HG02642 (cell line): ENCODE results near the gene CSF3.
"Not testable (repeated sequence)": the region's sequence is repeated elsewhere in the genome, so short reads cannot be mapped to it uniquely, and the experiment has no call there.

ENCODE experiments used
- ATAC-seq: cut with Tn5 transposase; IDR thresholded peaks from one replicate; pipeline ENCODE4 v1.9.1; 2021; ENCODE audit warnings: mild to moderate bottlenecking; ENCODE audit not compliant: unreplicated experiment, poor library complexity

CSF3 gene

DNA sequence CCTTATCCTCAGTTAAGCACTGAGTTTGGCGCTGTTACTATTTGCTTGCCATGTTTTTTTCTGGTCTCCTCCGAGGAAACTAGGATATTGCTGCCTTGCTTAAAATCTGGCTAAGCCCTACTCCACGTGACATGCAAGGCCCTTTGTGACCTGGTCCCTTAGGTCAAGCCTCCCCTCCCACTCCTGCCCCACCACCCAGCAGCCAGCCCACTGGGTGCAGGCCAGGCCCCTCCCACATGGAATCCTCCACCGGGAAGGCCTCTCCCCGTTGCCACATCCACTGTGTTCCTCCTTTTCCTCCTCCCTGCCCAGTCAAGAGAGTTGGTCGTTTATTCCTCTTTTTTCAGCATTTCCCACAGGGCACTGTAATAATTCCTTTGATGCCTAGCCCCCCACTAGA lies 18.4 kb upstream of the CSF3 start:
- no peak for ATAC-seq

DNA sequence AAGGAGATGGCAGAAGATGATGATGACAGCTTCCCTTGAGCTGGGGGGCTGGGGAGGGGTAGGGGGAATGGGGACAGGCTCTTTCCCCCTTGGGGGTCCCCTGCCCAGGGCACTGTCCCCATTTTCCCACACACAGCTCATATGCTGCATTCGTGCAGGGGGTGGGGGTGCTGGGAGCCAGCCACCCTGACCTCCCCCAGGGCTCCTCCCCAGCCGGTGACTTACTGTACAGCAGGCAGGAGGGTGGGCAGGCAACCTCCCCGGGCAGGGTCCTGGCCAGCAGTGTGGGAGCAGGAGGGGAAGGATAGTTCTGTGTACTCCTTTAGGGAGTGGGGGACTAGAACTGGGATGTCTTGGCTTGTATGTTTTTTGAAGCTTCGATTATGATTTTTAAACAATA lies 17.7 kb upstream of the CSF3 start:
- ATAC-seq: no peak

DNA sequence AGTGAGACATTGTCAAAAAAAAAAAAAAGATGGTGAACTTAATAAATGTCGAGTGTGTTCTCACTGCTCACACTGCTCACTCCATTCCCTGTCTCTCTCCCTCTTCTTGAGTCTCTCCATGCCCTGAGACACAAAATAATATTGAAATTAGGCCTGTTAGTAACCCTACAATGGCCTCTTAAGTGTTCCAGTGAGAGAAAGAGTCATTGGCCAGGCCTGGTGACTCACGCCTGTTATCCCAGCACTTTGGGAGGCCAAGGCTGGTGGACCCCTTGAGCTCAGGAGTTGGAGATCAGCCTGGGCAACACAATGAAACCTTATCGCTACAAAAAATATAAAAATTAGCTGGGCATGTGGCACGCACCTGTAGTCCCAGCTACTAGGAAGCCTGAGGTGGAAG lies 16.2 kb upstream of the CSF3 start:
- ATAC-seq: no peak

DNA sequence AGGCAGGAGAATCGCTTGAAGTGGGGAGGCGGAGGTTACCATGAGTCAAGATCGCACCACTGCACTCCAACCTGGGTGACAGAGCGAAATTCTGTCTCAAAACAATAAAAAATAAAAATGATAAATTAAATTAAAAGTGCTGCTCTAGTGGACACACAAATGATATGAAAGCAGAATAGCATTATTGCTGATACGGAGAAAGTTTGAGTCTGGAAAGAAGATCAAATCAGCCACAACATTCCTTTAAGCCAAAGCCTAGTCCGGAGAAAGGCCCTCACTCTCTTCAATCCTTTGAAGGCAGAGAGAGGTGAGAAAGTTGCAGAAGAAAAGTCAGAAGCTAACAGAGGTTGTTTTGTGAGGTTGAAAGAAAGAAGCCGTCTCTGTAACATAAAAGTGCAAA lies 15.1 kb upstream of the CSF3 start:
- ATAC-seq: no peak

DNA sequence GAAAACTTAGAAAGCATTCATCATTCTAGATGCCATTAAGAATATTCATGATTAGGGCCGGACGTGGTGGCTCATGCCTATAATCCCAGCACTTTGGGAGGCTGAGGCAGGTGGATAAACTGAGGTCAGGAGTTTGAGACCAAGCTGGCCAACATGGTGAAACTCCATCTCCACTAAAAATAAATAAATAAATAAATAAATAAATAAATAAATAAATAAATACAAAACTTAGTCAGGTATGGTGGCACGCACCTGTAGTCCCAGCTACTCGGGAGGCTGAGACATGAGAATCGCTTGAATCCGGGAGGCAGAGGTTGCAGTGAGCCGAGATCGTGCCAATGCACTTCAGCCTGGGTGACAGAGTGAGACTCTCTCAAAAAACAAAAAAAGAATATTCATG lies 13.9 kb upstream of the CSF3 start:
- not testable (repeated sequence) for ATAC-seq

DNA sequence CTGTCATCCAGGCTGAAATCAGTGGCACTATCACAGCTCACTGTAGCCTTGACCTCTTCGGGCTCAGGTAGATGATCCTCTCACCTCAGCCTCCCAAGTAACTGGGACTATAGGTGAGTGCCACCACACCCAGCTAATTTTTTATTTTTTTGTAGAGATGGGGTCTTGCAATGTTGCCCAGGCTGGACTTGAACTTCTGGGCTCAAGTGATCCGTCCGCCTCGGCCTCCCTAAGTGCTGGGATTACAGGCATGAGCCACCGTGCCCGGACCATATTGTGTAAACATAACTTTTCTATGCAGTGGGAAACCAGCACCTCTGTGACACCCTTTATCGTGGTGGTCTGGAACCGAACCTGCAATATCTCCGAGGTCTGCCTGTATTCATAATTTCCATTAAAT lies 11.2 kb upstream of the CSF3 start:
- ATAC-seq: no peak

DNA sequence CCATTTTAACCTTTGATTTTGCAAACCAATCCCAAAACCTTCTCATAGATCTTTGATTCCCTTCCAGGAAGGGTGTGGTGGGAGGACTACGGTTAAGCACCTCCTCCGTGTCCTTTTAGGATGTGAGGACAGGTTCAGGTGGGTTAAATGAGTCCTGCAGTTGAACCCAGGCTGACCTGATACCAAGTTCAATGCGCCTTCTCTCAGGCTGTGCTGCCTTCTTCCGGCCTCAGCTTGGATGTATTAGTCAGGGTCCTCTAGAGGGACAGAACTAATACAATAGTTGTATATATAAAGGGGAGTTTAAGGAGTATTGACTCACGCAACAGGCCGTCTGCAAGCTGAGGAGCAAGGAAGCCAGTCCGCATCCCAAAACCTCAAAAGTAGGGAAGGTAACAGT lies 10.5 kb upstream of the CSF3 start:
- ATAC-seq: no peak

DNA sequence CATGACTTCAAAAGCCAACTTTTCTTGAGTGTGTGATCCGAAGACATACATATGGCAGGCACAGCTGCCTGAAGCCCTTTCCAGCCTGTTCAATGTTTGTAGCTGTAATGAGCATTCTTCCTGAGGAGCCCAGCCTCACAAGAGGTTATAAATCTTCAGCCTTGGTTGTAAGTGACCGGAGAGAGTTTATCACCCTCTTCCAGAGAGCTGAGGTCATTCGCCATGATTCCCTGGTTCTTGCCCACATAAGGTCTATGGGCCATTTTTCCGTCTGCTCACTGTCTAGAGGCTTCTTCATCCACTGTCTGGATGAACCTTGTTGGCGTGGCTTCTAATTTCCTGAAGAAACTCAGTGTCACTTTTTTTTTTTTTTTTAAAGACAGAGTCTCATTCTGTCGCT lies 9.7 kb upstream of the CSF3 start:
- no peak for ATAC-seq

DNA sequence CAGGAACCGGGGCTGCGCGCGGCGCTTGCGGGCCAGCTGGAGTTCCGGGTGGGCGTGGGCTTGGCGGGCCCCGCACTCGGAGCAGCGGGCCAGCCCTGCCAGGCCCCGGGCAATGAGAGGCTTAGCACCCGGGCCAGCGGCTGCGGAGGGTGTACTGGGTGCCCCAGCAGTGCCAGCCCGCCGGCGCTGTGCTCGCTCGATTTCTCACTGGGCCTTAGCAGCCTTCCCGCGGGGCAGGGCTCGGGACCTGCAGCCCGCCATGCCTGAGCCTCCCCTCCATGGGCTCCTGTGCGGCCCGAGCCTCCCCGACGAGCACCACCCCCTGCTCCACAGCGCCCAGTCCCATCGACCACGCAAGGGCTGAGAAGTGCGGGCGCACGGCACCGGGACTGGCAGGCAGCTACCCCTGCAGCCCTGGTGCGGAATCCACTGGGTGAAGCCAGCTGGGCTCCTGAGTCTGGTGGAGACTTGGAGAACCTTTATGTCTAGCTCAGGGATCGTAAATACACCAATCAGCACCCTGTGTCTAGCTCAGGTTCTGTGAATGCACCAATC lies 4.2 kb upstream of the CSF3 start:
- not testable (repeated sequence) for ATAC-seq

DNA sequence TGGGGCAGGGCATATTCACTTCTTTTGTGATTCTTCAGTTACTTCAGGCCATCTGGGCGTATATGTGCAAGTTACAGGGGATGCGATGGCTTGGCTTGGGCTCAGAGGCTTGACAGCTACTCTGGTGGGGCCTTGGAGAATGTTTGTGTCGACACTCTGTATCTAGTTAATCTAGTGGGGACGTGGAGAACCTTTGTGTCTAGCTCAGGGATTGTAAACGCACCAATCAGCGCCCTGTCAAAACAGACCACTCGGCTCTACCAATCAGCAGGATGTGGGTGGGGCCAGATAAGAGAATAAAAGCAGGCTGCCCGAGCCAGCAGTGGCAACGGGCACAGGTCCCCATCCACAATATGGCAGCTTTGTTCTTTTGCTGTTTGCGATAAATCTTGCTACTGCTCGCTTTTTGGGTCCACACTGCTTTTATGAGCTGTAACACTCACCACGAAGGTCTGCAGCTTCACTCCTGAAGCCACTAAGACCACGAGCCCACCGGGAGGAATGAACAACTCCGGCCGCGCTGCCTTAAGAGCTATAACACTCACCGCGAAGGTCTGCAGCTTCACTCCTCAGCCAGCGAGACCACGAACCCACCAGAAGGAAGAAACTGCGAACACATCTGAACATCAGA lies 3.1 kb upstream of the CSF3 start:
- ATAC-seq: not testable (repeated sequence)

DNA sequence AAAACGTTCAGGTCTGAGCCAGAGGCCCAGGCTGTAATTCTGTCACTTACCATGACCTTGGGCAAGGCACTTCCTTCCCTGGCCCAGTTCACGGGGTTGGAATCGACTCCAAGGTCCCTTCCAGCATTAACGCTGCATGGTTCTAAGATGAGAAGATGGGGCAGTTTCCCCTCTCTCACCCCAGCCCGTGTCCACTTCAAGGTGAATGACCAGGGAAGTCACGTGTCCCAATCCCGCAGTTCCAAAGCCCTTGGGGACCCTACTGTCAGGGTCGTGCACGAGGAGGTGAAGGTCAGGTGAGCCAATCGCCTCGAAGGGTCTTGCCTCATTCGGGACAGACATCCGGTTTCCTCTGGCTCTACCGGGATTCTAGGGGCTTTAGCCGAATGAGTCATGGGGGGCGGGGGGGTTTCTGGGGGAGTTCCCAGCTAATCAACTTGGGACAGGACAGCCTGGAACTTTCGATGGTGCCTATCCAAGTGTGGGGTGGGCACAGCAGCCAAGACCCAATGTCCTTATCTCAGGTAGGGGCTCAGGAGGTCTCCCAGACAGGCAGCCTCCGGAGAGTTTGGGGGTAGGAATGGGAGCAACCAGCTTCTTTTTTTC lies 762 bp upstream of the CSF3 start:
- no peak for ATAC-seq

DNA sequence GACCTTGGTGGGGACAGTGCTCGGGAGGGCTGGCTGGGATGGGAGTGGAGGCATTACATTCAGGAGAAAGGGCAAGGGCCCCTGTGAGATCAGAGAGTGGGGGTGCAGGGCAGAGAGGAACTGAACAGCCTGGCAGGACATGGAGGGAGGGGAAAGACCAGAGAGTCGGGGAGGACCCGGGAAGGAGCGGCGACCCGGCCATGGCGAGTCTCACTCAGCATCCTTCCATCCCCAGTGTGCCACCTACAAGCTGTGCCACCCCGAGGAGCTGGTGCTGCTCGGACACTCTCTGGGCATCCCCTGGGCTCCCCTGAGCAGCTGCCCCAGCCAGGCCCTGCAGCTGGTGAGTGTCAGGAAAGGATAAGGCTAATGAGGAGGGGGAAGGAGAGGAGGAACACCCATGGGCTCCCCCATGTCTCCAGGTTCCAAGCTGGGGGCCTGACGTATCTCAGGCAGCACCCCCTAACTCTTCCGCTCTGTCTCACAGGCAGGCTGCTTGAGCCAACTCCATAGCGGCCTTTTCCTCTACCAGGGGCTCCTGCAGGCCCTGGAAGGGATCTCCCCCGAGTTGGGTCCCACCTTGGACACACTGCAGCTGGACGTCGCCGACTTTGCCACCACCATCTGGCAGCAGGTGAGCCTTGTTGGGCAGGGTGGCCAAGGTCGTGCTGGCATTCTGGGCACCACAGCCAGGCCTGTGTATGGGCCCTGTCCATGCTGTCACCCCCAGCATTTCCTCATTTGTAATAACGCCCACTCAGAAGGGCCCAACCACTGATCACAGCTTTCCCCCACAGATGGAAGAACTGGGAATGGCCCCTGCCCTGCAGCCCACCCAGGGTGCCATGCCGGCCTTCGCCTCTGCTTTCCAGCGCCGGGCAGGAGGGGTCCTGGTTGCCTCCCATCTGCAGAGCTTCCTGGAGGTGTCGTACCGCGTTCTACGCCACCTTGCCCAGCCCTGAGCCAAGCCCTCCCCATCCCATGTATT lies 1.1 kb downstream of the CSF3 start:
- ATAC-seq: no peak

DNA sequence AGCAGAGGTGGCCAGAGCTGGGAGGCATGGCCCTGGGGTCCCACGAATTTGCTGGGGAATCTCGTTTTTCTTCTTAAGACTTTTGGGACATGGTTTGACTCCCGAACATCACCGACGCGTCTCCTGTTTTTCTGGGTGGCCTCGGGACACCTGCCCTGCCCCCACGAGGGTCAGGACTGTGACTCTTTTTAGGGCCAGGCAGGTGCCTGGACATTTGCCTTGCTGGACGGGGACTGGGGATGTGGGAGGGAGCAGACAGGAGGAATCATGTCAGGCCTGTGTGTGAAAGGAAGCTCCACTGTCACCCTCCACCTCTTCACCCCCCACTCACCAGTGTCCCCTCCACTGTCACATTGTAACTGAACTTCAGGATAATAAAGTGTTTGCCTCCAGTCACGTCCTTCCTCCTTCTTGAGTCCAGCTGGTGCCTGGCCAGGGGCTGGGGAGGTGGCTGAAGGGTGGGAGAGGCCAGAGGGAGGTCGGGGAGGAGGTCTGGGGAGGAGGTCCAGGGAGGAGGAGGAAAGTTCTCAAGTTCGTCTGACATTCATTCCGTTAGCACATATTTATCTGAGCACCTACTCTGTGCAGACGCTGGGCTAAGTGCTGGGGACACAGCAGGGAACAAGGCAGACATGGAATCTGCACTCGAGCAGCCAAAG lies 2.3 kb downstream of the CSF3 start:
- no peak for ATAC-seq

DNA sequence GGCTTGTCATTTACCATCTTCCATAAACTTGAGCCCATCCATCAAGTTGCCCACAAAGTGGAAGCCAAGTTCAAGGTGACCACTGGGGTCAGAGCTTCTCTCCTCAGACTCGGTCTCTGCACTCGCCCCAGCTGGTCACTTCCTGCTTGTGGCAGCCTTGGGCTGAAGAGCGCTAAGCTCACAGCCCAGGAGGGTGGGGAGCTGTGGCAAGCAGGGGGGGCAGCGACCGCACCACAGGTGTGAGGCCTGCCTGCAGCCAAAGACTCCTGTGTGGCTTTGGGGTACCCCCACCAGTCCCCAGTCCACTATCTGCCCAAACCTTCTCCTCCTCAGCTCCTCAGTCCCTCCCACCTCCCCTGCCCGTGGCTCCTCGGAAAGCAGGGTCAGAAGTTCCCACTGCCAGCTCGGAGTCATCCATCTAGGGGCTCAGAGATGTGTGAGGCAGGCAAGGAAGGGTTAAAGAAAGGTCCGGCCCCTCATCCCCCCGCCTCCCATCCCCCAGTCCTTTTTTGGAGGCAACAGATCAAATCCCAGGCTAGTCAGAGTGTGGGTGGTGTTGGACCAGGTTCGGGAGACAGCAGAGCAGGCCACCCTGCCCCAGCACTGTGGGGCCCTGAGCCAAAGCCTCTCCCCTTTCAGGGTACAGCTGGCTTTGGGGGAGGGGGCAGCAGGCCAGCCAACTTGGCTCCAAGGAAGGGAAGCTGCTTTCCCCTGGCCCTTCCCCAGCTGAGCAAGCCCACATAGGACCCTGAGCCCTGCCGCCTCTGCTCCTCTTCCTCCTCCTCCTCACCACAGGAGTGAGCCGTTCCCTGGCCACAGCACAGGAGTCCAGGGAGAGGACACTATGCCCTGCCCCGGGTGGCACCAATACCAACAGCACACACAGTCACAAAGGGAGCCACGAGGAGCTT lies 3.2 kb downstream of the CSF3 start:
- ATAC-seq: no peak

DNA sequence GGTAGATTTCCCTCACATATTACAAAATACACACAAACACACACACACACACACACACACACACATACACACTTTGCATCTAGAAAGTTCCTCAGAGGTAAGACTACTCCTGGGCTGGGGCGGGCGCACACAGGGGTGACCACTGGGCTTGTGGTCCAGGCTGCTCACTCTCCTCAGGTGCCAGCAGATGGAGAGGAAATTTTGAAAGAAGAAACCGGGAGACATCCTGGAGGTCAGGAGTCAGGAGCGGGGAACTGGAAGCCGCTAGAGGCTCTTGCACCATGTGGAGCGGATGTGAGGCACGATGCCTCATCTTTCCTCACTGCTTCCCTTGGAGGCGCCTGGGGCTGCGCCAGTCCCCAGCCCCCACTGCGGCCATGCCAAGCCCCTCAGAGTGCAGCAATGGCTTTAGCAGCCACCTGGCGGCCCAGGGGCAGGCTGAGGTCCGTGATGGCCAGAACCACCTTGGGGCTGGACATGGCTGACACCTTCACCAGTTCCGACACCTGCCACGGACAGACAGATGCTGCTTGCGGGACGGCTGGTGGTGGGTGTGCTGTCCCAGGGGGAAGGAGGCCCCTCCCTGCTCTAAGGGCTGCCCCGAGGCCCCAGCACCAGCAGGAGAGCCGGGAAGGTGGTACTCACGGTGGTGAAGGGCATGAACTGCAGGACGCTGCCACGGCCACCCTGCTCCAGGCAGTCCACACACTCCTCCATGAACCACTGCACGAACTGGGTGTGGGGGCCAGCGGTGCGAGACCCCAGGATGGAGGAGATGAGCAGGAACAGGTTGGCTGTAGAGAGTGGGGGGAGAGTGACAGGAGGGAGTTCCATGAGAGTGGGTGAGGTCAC lies 4.1 kb downstream of the CSF3 start:
- ATAC-seq: no peak

DNA sequence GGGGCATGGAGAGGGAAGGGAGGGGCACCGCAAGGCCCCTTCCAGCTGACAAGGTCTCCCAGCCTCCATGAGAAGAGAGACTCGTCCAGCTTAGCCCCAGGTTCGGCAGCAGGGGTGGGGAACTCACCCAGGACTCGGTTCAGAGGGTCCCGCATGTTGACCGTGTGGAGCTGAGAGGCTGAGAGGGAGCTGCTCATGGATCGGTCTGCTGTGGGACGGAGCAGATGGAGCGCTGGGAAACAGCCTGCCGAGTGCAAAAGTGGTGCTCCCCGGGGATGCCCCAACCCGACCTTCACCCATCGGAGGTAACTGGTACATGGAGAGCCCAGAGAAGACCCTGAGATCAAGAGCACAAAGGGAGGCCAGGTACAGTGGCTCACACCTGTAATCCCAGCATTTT lies 4.9 kb downstream of the CSF3 start:
- no peak for ATAC-seq

DNA sequence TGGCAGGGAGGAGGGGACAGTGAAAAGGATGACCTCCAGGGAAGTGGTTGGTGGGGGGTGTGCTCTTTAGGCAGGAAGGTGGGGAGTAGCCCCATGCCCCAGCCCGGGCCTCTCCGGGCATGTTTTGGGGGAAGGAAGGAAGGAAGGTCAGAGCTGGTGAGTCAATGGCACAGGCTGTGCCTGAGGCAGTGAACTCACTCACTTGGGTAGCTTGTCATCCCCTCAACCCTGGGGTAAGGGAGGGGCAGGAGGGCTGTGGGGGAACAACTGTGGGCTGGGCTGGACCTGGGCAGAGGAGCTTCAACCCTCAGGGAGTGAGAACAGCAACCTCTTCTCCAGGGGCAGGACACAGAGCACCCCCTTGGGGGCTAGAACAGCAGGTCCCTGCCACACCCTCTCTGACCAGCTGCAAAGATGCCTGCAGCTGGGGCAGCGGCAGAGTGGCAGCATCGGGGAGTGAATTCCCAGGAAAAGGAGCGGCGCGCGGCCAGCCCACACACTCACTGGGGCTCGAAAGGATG lies 6.3 kb downstream of the CSF3 start:
- ATAC-seq: no peak

DNA sequence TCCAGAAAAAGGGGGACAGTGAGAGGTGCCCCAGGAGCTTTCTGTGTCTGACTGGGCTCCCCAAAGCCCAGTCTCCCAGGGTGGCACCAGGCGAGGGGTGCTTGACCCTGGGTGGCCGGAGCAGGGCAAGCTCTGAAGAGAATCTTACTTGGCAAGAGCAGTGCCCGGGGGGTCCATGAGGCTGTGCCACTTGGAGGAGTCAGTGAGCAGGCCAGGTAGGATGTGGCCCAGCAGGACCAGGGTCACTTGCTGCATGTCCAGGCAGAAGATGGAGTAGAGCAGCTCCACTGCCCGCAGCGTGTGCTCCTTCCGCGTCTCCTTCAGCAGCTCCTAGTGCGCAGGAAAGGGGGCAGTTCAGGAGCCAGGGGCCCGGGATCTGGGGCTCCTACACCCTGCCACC lies 7.3 kb downstream of the CSF3 start:
- no peak for ATAC-seq
